HepG2 (cell line): Measurements from ENCODE around the gene CYP27B1. TPM values are rescaled to one million over a fixed set of nuclear protein-coding genes. Genes with fewer than 3 reads are reported as not detected.

Experiments
- ATF7 ChIP-seq, 2 experiments: fragments of 450-650 bp in 1 of 2; sonication (generic) in 1 of 2; formaldehyde crosslinking in 1 of 2; IDR thresholded peaks; 2 replicates each; pipeline versions ENCODE4 v1.4.0 to v1.6.1; 2016 to 2020; ENCODE audit warnings: antibody characterized with exemption in 1 of 2, mild to moderate bottlenecking in 1 of 2, missing genetic modification reagents in 1 of 2
- BRD4 ChIP-seq: sonication (generic); formaldehyde crosslinking; IDR thresholded peaks from 2 replicates; pipeline ENCODE4 v1.4.0; 2020; ENCODE audit warnings: missing genetic modification reagents
- CENPBD1 ChIP-seq: sonication (generic); formaldehyde crosslinking; IDR thresholded peaks from 2 replicates; pipeline ENCODE4 v1.8.0; 2022; ENCODE audit warnings: missing genetic modification reagents, low read depth, mild to moderate bottlenecking, borderline replicate concordance
- EP300 ChIP-seq, 3 experiments: sonication (generic) in 1 of 3; formaldehyde crosslinking in 1 of 3; IDR thresholded peaks; 2 replicates each; pipeline versions ENCODE4 v1.5.1 to v1.6.1; 2011 to 2020; ENCODE audit warnings: low read depth in 2 of 3, low read length in 2 of 3, borderline replicate concordance in 1 of 3, improper control_type of control experiment in 1 of 3, mild to moderate bottlenecking in 1 of 3, missing genetic modification reagents in 1 of 3, moderate library complexity in 1 of 3
- KDM3A ChIP-seq: IDR thresholded peaks from 2 replicates; pipeline ENCODE4 v1.6.1; 2018; ENCODE audit warnings: low read depth, missing compliant biosample characterization
- NR2F2 ChIP-seq: IDR thresholded peaks from 2 replicates; pipeline ENCODE4 v1.6.1; 2012; ENCODE audit warnings: low read depth, inconsistent platforms, borderline replicate concordance
- ONECUT2 ChIP-seq: sonication (generic); formaldehyde crosslinking; IDR thresholded peaks from 2 replicates; pipeline ENCODE4 v1.4.0; 2020; ENCODE audit warnings: missing genetic modification reagents
- PAWR ChIP-seq: sonication (generic); formaldehyde crosslinking; IDR thresholded peaks from 2 replicates; pipeline ENCODE4 v1.4.0; 2020; ENCODE audit warnings: missing genetic modification reagents, mild to moderate bottlenecking, borderline replicate concordance
- PCBP2 ChIP-seq: fragments of 200-400 bp; formaldehyde crosslinking; optimal IDR thresholded peaks from 2 replicates; pipeline ENCODE3; 2018; ENCODE audit warnings: low read length, low read depth; ENCODE audit not compliant: poor library complexity, severe bottlenecking
- PHB2 ChIP-seq: fragments of 450-650 bp; IDR thresholded peaks from 2 replicates; pipeline ENCODE4 v1.6.1; 2018; ENCODE audit not compliant: partially characterized antibody
- RBM22 ChIP-seq: fragments of 200-400 bp; formaldehyde crosslinking; optimal IDR thresholded peaks from 2 replicates; pipeline ENCODE3; 2017; ENCODE audit warnings: mild to moderate bottlenecking, low read length, moderate library complexity
- SNAPC5 ChIP-seq: sonication (generic); formaldehyde crosslinking; IDR thresholded peaks from 2 replicates; pipeline ENCODE4 v1.8.1; 2023; ENCODE audit warnings: mild to moderate bottlenecking, missing genetic modification reagents, borderline replicate concordance
- SP1 ChIP-seq, 2 experiments: fragments of 450-650 bp in 1 of 2; sonication (generic) in 1 of 2; formaldehyde crosslinking in 1 of 2; IDR thresholded peaks; 2 replicates each; pipeline versions ENCODE4 v1.4.0 to v1.6.1; 2016 to 2020; ENCODE audit warnings: missing genetic modification reagents in 1 of 2
- ZBTB3 ChIP-seq: sonication (generic); formaldehyde crosslinking; IDR thresholded peaks from 2 replicates; pipeline ENCODE4 v1.4.0; 2020; ENCODE audit warnings: low read depth, mild to moderate bottlenecking, moderate library complexity, missing genetic modification reagents, borderline replicate concordance
- ZNF431 ChIP-seq: sonication (generic); formaldehyde crosslinking; IDR thresholded peaks from 2 replicates; pipeline ENCODE4 v1.9.0; 2022; ENCODE audit warnings: missing genetic modification reagents, low read depth, mild to moderate bottlenecking, borderline replicate concordance
- ZNF44 ChIP-seq: sonication (generic); formaldehyde crosslinking; IDR thresholded peaks from 2 replicates; pipeline ENCODE4 v1.5.1; 2020; ENCODE audit warnings: mild to moderate bottlenecking, missing genetic modification reagents
- ZNF512 ChIP-seq: sonication (generic); formaldehyde crosslinking; IDR thresholded peaks from 2 replicates; pipeline ENCODE4 v1.4.0; 2020; ENCODE audit warnings: mild to moderate bottlenecking, missing genetic modification reagents
- ZNF746 ChIP-seq: sonication (generic); formaldehyde crosslinking; IDR thresholded peaks from 2 replicates; pipeline ENCODE4 v1.8.0; 2022; ENCODE audit warnings: mild to moderate bottlenecking, missing genetic modification reagents
- ZNF766 ChIP-seq: sonication (generic); formaldehyde crosslinking; IDR thresholded peaks from 2 replicates; pipeline ENCODE4 v1.5.0; 2020; ENCODE audit warnings: missing genetic modification reagents, borderline replicate concordance
- polyA plus RNA-seq, 8 experiments: library from polyadenylated mRNA; depleted of rRNA in 3 of 8; stranded (reverse) in 7 of 8; unstranded in 1 of 8; fragments of >200 nt; fragmentation: Illumina TruSeq in 4 of 8; extraction: Trizol in 4 of 8; gene quantifications; 2 replicates each; pipeline versions ENCODE4 v1.2.1 to v1.2.3, GENCODE V29; 2011 to 2016; ENCODE audit warnings: low read depth in 4 of 8, missing spikeins in 1 of 8, mixed read lengths in 1 of 8; ENCODE audit not compliant: insufficient read depth in 1 of 8
- total RNA-seq, 5 experiments: library from RNA; depleted of rRNA; stranded (reverse); fragments of >200 nt; fragmentation: Illumina TruSeq; extraction: Trizol; gene quantifications; 2 replicates each; pipeline ENCODE4 v1.2.3, GENCODE V29; 2016; ENCODE audit warnings: low read depth in 1 of 5
- TF ChIP-seq, protein P1 (sequence below): sonication (generic); formaldehyde crosslinking; IDR thresholded peaks from 2 replicates; pipeline ENCODE4 v1.5.0; 2020; ENCODE audit warnings: missing genetic modification reagents
- TF ChIP-seq, protein P2 (sequence below): fragments of 450-650 bp; IDR thresholded peaks from 2 replicates; pipeline ENCODE4 v1.6.1; 2017
- TF ChIP-seq, protein P3 (sequence below): IDR thresholded peaks from 2 replicates; pipeline ENCODE4 v1.6.1; 2016; ENCODE audit warnings: missing biosample characterization, missing genetic modification reagents, low read depth

The CYP27B1 gene
- total and polyA plus RNA-seq, 2 of the 13 experiments (the other 11 are each of a cell fraction or from before 2014, with no cell fraction given) = 2.3 to 3.0 TPM

DNA sequence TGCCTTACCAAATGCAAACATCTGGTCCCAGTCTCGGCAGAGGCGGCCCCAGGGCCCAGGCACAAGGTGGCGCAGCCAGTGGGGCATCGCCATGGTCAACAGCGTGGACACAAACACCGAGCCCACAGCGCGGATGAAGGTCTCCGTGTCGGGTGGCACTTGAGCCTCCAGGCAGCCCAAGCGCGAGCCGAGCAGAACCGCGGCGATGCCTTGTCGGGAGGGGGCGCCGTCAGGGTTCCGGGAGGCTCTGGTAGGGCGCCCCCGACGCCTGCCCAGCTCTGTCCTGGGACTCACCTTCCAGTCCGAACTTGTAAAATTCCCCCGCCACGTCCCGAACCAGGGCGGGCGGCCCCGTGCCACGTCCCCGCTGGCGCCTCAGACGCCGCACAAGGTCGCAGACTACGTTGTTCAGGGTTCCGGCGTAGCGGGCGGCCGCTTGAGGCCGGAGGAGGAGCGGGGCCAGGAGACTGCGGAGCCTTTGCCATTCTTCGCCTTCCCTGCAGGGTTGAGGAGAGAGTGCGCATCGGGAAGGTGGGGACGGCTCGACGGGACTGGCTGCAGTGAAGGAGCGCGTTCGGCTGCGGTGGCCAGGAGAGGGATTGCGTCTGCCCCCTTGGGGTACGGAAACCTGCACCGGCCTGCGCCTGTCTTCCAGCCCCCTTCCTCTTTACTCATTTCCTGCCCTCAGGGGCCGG lies 1.7 kb downstream of the CYP27B1 start (continued):
- TF ChIP-seq KDM3A (CRISPR knock-in tag) (peak; percentile 10; the same call in 1 of the 2 replicates), ZNF766 (CRISPR knock-in tag) (no peak), EP300 (IDR thresholded peaks at IDR 0.05; ENCODE audit: low read depth in 2 of 2, low read length in 2 of 2) (no peak), EP300 (CRISPR knock-in tag; IDR thresholded peaks at IDR 0.05; ENCODE audit: borderline replicate concordance) (no peak), BRD4 (CRISPR knock-in tag) (peak; percentile 67; the same call in 1 of the 2 replicates), PCBP2 (no peak), RBM22 (no peak), ZNF746 (CRISPR knock-in tag) (no peak), ZBTB3 (CRISPR knock-in tag) (no peak), PHB2 (no peak), SP1 (IDR thresholded peaks at IDR 0.05) (no peak), SP1 (CRISPR knock-in tag; IDR thresholded peaks at IDR 0.05) (no peak), ONECUT2 (CRISPR knock-in tag) (no peak), ZNF431 (no peak), ZNF44 (CRISPR knock-in tag) (no peak), ZNF512 (no peak), PAWR (CRISPR knock-in tag) (no peak), NR2F2 (no peak), CENPBD1 (CRISPR knock-in tag) (no peak), ATF7 (IDR thresholded peaks at IDR 0.05) (no peak), ATF7 (CRISPR knock-in tag; IDR thresholded peaks at IDR 0.05) (no peak), SNAPC5 (CRISPR knock-in tag) (no peak)
- TF ChIP-seq, protein P1, sequence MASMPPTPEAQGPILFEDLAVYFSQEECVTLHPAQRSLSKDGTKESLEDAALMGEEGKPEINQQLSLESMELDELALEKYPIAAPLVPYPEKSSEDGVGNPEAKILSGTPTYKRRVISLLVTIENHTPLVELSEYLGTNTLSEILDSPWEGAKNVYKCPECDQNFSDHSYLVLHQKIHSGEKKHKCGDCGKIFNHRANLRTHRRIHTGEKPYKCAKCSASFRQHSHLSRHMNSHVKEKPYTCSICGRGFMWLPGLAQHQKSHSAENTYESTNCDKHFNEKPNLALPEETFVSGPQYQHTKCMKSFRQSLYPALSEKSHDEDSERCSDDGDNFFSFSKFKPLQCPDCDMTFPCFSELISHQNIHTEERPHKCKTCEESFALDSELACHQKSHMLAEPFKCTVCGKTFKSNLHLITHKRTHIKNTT = no peak
- TF ChIP-seq, protein P2, sequence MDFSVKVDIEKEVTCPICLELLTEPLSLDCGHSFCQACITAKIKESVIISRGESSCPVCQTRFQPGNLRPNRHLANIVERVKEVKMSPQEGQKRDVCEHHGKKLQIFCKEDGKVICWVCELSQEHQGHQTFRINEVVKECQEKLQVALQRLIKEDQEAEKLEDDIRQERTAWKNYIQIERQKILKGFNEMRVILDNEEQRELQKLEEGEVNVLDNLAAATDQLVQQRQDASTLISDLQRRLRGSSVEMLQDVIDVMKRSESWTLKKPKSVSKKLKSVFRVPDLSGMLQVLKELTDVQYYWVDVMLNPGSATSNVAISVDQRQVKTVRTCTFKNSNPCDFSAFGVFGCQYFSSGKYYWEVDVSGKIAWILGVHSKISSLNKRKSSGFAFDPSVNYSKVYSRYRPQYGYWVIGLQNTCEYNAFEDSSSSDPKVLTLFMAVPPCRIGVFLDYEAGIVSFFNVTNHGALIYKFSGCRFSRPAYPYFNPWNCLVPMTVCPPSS = no peak
- TF ChIP-seq, protein P3, sequence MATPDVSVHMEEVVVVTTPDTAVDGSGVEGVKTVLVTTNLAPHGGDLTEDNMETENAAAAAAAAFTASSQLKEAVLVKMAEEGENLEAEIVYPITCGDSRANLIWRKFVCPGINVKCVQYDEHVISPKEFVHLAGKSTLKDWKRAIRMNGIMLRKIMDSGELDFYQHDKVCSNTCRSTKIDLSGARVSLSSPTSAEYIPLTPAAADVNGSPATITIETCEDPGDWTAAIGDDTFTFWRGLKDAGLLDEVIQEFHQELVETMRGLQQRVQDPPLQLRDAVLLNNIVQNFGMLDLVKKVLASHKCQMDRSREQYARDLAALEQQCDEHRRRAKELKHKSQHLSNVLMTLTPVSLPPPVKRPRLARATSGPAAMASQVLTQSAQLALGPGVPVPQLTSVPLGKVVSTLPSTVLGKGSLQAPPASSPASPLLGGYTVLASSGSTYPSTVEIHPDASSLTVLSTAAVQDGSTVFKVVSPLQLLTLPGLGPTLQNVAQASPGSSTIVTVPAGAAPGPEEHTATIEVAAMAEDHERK = no peak
